Endothelial cell of umbilical vein (primary cell): ENCODE data around the gene ZNF749. TPM values are rescaled to one million over a fixed set of nuclear protein-coding genes. Genes with fewer than 3 reads are reported as not detected.

Source experiments
- BruUV-seq: library from RNA; stranded (reverse); fragments of 400-500 nt; replicated peaks from 2 replicates; lab custom pipeline; 2021; lab: Mats Ljungman, UMichigan
- CTCF ChIA-PET: fragments of 300-600, 350-600 bp; sonication (Branson Sonifier 250); formaldehyde crosslinking; loops from one replicate; lab custom pipeline; 2021; ENCODE audit warnings: antibody characterized with exemption, inconsistent platforms; lab: Charles Lee
- POLR2A ChIA-PET: fragments of 300-600, 350-600 bp; sonication (Branson Sonifier 250); formaldehyde crosslinking; loops from one replicate; lab custom pipeline; 2021; ENCODE audit warnings: antibody characterized with exemption, inconsistent platforms; lab: Charles Lee
- DNase-seq: peaks from one replicate; pipeline ENCODE4 v3.0.0-alpha.2; 2011; ENCODE audit warnings: low read depth, low spot score
- FAIRE-seq: peaks from 2 replicates; lab custom pipeline; 2011; peaks lifted over from hg19 to GRCh38; lab: Jason Lieb, UNC
- H2AFZ ChIP-seq: 2 replicates; pipeline ENCODE4 v1.6.0; 2012; ENCODE audit warnings: low read depth, low read length, control low read depth, inconsistent platforms
- H3K27ac ChIP-seq: 2 replicates; pipeline ENCODE4 v1.5.1; 2011; ENCODE audit warnings: low read depth, mild to moderate bottlenecking, control low read depth, low read length, moderate library complexity; ENCODE audit not compliant: insufficient read depth
- H3K27me3 ChIP-seq, 2 experiments: 2 replicates each; pipeline versions ENCODE4 v1.6.0 to v1.6.1; 2011; ENCODE audit warnings: low read length in 2 of 2, mixed read lengths in 1 of 2; ENCODE audit not compliant: control insufficient read depth in 2 of 2, insufficient read depth in 2 of 2
- H3K36me3 ChIP-seq, 2 experiments: 2 replicates in 1 of 2; 3 replicates in 1 of 2; pipeline ENCODE4 v1.5.1; 2011; ENCODE audit warnings: low read length in 2 of 2, mild to moderate bottlenecking in 1 of 2, moderate library complexity in 1 of 2; ENCODE audit not compliant: control insufficient read depth in 2 of 2, insufficient read depth in 2 of 2; ENCODE audit errors: extremely low read depth in 1 of 2
- H3K4me1 ChIP-seq: 3 replicates; pipeline ENCODE4 v1.5.1; 2011; ENCODE audit warnings: mild to moderate bottlenecking, low read length; ENCODE audit not compliant: control insufficient read depth, insufficient read depth; ENCODE audit errors: extremely low read depth
- H3K4me2 ChIP-seq: 2 replicates; pipeline ENCODE4 v1.6.1; 2011; ENCODE audit warnings: low read length, control low read depth, mixed read lengths; ENCODE audit not compliant: insufficient read depth
- H3K4me3 ChIP-seq, 3 experiments: fragments of 200-600 bp in 1 of 3; sonication (generic), shearing (Covaris generic) in 1 of 3; replicated peaks in 1 of 3; 2 replicates each; pipeline ENCODE4 v1.5.1; 2011 to 2016; ENCODE audit warnings: control low read depth in 3 of 3, low read length in 3 of 3, mild to moderate bottlenecking in 2 of 3, inconsistent platforms in 1 of 3, low read depth in 1 of 3, moderate library complexity in 1 of 3; ENCODE audit not compliant: insufficient read depth in 1 of 3
- H3K79me2 ChIP-seq: 2 replicates; pipeline ENCODE4 v1.6.0; 2012; ENCODE audit warnings: low read length, inconsistent platforms; ENCODE audit not compliant: control insufficient read depth, insufficient read depth
- H3K9ac ChIP-seq: replicated peaks from 2 replicates; pipeline ENCODE3; 2011; ENCODE audit warnings: low read length, control low read depth; ENCODE audit not compliant: insufficient read depth; ENCODE audit errors: extremely low read depth
- H3K9me1 ChIP-seq: replicated peaks from 3 replicates; pipeline ENCODE4 v1.6.0; 2011; ENCODE audit warnings: mild to moderate bottlenecking, low read length; ENCODE audit not compliant: control insufficient read depth, insufficient read depth; ENCODE audit errors: extremely low read depth
- H3K9me3 ChIP-seq: replicated peaks from 2 replicates; pipeline ENCODE4 v1.5.1; 2012; ENCODE audit warnings: low read length, inconsistent platforms; ENCODE audit not compliant: control insufficient read depth, insufficient read depth
- H4K20me1 ChIP-seq: replicated peaks from 2 replicates; pipeline ENCODE3; 2011; ENCODE audit warnings: mild to moderate bottlenecking, low read length; ENCODE audit not compliant: control insufficient read depth, insufficient read depth; ENCODE audit errors: extremely low read depth
- CTCF ChIP-seq, 2 donors: IDR thresholded peaks; 1 replicate in 1 of 2; 2 replicates in 1 of 2; pipeline ENCODE4 v1.5.1; 2011; ENCODE audit warnings: low read length in 2 of 2, mild to moderate bottlenecking in 2 of 2, moderate library complexity in 2 of 2, control low read depth in 1 of 2, inconsistent platforms in 1 of 2, low read depth in 1 of 2; ENCODE audit not compliant: insufficient read depth in 1 of 2; ENCODE audit errors: extremely low read depth in 1 of 2
- EZH2 ChIP-seq: IDR thresholded peaks from 2 replicates; pipeline ENCODE4 v1.6.1; 2012; ENCODE audit warnings: borderline replicate concordance, low read depth, mild to moderate bottlenecking, moderate library complexity, low read length, inconsistent platforms; ENCODE audit not compliant: severe bottlenecking
- FOS ChIP-seq: IDR thresholded peaks from 2 replicates; pipeline ENCODE4 v1.6.1; 2011; ENCODE audit warnings: mild to moderate bottlenecking, low read length, moderate library complexity, borderline replicate concordance; ENCODE audit not compliant: insufficient read depth
- GATA2 ChIP-seq: IDR thresholded peaks from 2 replicates; pipeline ENCODE4 v1.7.0; 2011; ENCODE audit warnings: low read depth, mild to moderate bottlenecking, moderate library complexity, mixed read lengths, low read length; ENCODE audit not compliant: insufficient read length, insufficient read depth
- JUN ChIP-seq: IDR thresholded peaks from 2 replicates; pipeline ENCODE4 v1.6.1; 2011; ENCODE audit warnings: borderline replicate concordance, low read depth; ENCODE audit not compliant: insufficient read length, insufficient read depth
- MYC ChIP-seq: IDR thresholded peaks from one replicate; pipeline ENCODE4 v1.6.1; 2011; ENCODE audit warnings: mild to moderate bottlenecking, low read depth, low read length
- POLR2A ChIP-seq: IDR thresholded peaks from 2 replicates; pipeline ENCODE4 v1.6.1; 2012; ENCODE audit warnings: low read depth, mild to moderate bottlenecking, control low read depth, low read length
- POLR2AphosphoS5 ChIP-seq: IDR thresholded peaks from 2 replicates; pipeline ENCODE4 v1.6.1; 2012; ENCODE audit warnings: low read depth, mild to moderate bottlenecking, control low read depth, low read length, moderate library complexity; ENCODE audit not compliant: insufficient read depth
- dilution Hi-C: fragments of 300-500 bp; cut with MboI; formaldehyde crosslinking; loops from one replicate; pipeline ENCODE4 v1.15.0; 2019; ENCODE audit warnings: low sequenced_read_pairs; ENCODE audit not compliant: extremely low pct_ligation_motif_present
- intact Hi-C: fragments of 100-400 bp; cut with micrococcal nuclease; formaldehyde crosslinking; loops from one replicate; pipeline ENCODE4 v1.10.0; 2022
- polyA plus RNA-seq, 4 experiments: library from polyadenylated mRNA; depleted of rRNA in 3 of 4; stranded (reverse) in 3 of 4; unstranded in 1 of 4; fragments of >200 nt; gene quantifications; 2 replicates each; pipeline versions ENCODE4 v1.2.1 to v1.2.3, GENCODE V29; 2011 to 2012; ENCODE audit warnings: missing spikeins in 1 of 4
- total RNA-seq: library from RNA; stranded (reverse); gene quantifications from 2 replicates; pipeline ENCODE4 v1.2.3, GENCODE V29; 2021
- TF ChIP-seq, protein P1 (sequence below): IDR thresholded peaks from 2 replicates; pipeline ENCODE4 v1.6.1; 2011; ENCODE audit not compliant: insufficient read depth, insufficient read length

ZNF749 gene
- total and polyA plus RNA-seq, 2 donors (not counting 3 experiments of a cell fraction or from before 2014, with no cell fraction given) = 8.5 to 11.5 TPM

- H3K9ac ChIP-seq = no peak overlapping the region
- no peak overlapping the region for H3K27ac ChIP-seq
- H3K9me1 ChIP-seq = no peaks in the 10 kb centered on the region
- H3K36me3 ChIP-seq = peaks cover 6 to 21% of the 10 kb centered on the region in 2 experiments
- no TSS peak for BruUV-seq
- no peak overlapping the region for H3K4me2 ChIP-seq
- H3K4me1 ChIP-seq = no peaks in the 10 kb centered on the region
- FAIRE-seq (no peak), DNase-seq (no peak)
- no peaks in the 10 kb centered on the region for H3K79me2 ChIP-seq
- H4K20me1 ChIP-seq = no peaks in the 10 kb centered on the region
- ChIA-PET POLR2A (no interaction called here), CTCF (no interaction called here)
- TF ChIP-seq POLR2AphosphoS5 = no peak
- no peak for TF ChIP-seq JUN
- no peak for TF ChIP-seq EZH2
- TF ChIP-seq, protein P1, sequence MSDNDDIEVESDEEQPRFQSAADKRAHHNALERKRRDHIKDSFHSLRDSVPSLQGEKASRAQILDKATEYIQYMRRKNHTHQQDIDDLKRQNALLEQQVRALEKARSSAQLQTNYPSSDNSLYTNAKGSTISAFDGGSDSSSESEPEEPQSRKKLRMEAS = no peak
- TF ChIP-seq GATA2 = no peak
- no peak for TF ChIP-seq MYC
- TF ChIP-seq CTCF (IDR thresholded peaks at IDR 0.05; ENCODE audit: extremely low read depth in 1 of 2, insufficient read depth in 1 of 2, low read depth in 1 of 2, low read length in 2 of 2) = no peak
- no peak for TF ChIP-seq POLR2A
- no peak for TF ChIP-seq FOS
- peaks cover 30% of the 10 kb centered on the region for H3K9me3 ChIP-seq
- dilution Hi-C loops (no loop called here), intact Hi-C loops (no loop called here)
- no peak overlapping the region for H2AFZ ChIP-seq
- H3K27me3 ChIP-seq = no peaks in the 10 kb centered on the region
- H3K4me3 ChIP-seq = no peak overlapping the region
These were observed 38.5 kb downstream of the ZNF749 start for GRCh38 chr19:57473646-57474045.
